Peyer's patch (tissue), 4 donors: Measurements from ENCODE around the gene ZNF101. TPM values are rescaled to one million over a fixed set of nuclear protein-coding genes. Genes with fewer than 3 reads are reported as not detected.
"Not testable (repeated sequence)": the region's sequence is repeated elsewhere in the genome, so short reads cannot be mapped to it uniquely, and the experiment has no call there.

ENCODE experiments used
- DNase-seq, 3 donors: peaks; one replicate each; pipeline ENCODE4 v3.0.0-alpha.2; 2017 to 2019
- H3K27ac ChIP-seq, 4 donors: fragments of 200-600 bp; sonication (generic); one replicate each; pipeline ENCODE4 v1.5.1; 2016 to 2019
- H3K27me3 ChIP-seq, 2 donors: fragments of 200-600 bp; sonication (generic); one replicate each; pipeline ENCODE4 v1.5.1; 2019
- H3K36me3 ChIP-seq, 3 donors: fragments of 200-600 bp; sonication (generic); one replicate each; pipeline ENCODE4 v1.5.1; 2016 to 2019
- H3K4me1 ChIP-seq, 4 donors: fragments of 200-600 bp; sonication (generic); one replicate each; pipeline ENCODE4 v1.5.1; 2016 to 2019
- H3K4me3 ChIP-seq, 4 donors: fragments of 200-600 bp; sonication (generic); 1 replicate in 3 of 4; 2 replicates in 1 of 4; pipeline ENCODE4 v1.5.1; 2016 to 2019; ENCODE audit warnings: mild to moderate bottlenecking in 1 of 4
- H3K9me3 ChIP-seq, 4 donors: fragments of 200-600 bp; sonication (generic); one replicate each; pipeline ENCODE4 v1.5.1; 2016 to 2019; ENCODE audit warnings: mild to moderate bottlenecking in 1 of 4
- CTCF ChIP-seq, 6 experiments: fragments of 450-650 bp in 4 of 6; fragments of 200-600 bp in 2 of 6; sonication (generic) in 1 of 6; IDR thresholded peaks; one replicate each; pipeline ENCODE4 v1.5.1; 2017 to 2019; ENCODE audit warnings: antibody characterized with exemption in 6 of 6, mild to moderate bottlenecking in 3 of 6, moderate library complexity in 1 of 6
- POLR2A ChIP-seq, 2 donors: fragments of 450-650 bp; IDR thresholded peaks; one replicate each; pipeline ENCODE4 v1.5.1; 2017; ENCODE audit warnings: antibody characterized with exemption in 2 of 2, mild to moderate bottlenecking in 2 of 2, moderate library complexity in 2 of 2
- total RNA-seq, 4 donors: library from RNA; depleted of rRNA; stranded (reverse); fragments of >200 nt; gene quantifications; one replicate each; pipeline ENCODE4 v1.1.0, GENCODE V29; 2016

Gene ZNF101
- total RNA-seq, 4 donors from 2014 or later, result 10.1 to 52.8 (median 15.8) TPM

GRCh38 chr19:19661675-19662251, 6.9 kb upstream of the ZNF101 start:
- no peaks in the 10 kb centered on the region for H3K27me3 ChIP-seq
- TF ChIP-seq CTCF (IDR thresholded peaks at IDR 0.05) (no peak), POLR2A (IDR thresholded peaks at IDR 0.05) (no peak)
- H3K4me3 ChIP-seq, result peak overlapping the region in 2 of 4 donors; percentile 13 to 84
- H3K9me3 ChIP-seq, result no peaks in the 10 kb centered on the region
- peaks cover 0 to 22% (median 8%) of the 10 kb centered on the region in 4 donors for H3K4me1 ChIP-seq
- H3K27ac ChIP-seq, result peak overlapping the region in 3 of 4 donors; percentile 19 to 96 (median 95)
- H3K36me3 ChIP-seq, result peaks cover 0 to 37% (median 0%) of the 10 kb centered on the region in 3 donors
- DNase-seq, result peak in 2 of 3 donors; percentile 65 to 70

- peak overlapping the region in 3 of 4 donors; percentile 95 to 96 (median 96) for H3K27ac ChIP-seq
- H3K9me3 ChIP-seq, result no peaks in the 10 kb centered on the region
- H3K27me3 ChIP-seq, result no peaks in the 10 kb centered on the region
- peaks cover 0 to 32% (median 0%) of the 10 kb centered on the region in 3 donors for H3K36me3 ChIP-seq
- peak in 1 of 3 donors; percentile 43 for DNase-seq
- TF ChIP-seq CTCF (IDR thresholded peaks at IDR 0.05) (no peak), POLR2A (IDR thresholded peaks at IDR 0.05) (no peak)
- H3K4me1 ChIP-seq, result peaks cover 0 to 22% (median 9%) of the 10 kb centered on the region in 4 donors
- peak overlapping the region; percentile 13 to 89 (median 80) for H3K4me3 ChIP-seq
These were observed 6.3 kb upstream of the ZNF101 start for GRCh38 chr19:19662344-19662743.

DNA sequence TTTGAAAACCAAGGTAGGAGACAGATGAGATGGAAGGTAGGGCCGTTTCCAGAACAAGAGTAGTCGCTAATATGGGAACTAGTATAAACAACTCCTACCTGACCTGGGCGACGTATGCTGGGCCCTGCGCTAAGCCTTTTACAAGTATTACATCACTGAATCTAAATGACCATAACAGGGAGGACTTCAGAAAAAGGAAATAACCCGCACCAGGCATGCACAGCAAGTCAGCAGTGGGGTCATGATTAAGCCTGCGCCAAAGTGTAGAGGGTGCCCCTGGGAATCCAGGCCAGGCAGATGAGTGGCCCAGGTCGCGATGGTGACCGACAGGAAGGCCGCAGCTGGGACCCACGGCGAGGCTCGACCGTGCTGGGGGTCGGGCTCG, 5.8 kb upstream of the ZNF101 start:
- no peaks in the 10 kb centered on the region for H3K9me3 ChIP-seq
- peak overlapping the region; percentile 94 to 96 (median 96) for H3K27ac ChIP-seq
- peaks cover 0 to 26% (median 0%) of the 10 kb centered on the region in 3 donors for H3K36me3 ChIP-seq
- H3K27me3 ChIP-seq, result no peaks in the 10 kb centered on the region
- peaks cover 0 to 22% (median 12%) of the 10 kb centered on the region in 4 donors for H3K4me1 ChIP-seq
- H3K4me3 ChIP-seq, result peak overlapping the region; percentile 76 to 93 (median 86)
- DNase-seq, result no peak
- TF ChIP-seq CTCF (IDR thresholded peaks at IDR 0.05) (no peak), POLR2A (IDR thresholded peaks at IDR 0.05) (no peak)

DNA sequence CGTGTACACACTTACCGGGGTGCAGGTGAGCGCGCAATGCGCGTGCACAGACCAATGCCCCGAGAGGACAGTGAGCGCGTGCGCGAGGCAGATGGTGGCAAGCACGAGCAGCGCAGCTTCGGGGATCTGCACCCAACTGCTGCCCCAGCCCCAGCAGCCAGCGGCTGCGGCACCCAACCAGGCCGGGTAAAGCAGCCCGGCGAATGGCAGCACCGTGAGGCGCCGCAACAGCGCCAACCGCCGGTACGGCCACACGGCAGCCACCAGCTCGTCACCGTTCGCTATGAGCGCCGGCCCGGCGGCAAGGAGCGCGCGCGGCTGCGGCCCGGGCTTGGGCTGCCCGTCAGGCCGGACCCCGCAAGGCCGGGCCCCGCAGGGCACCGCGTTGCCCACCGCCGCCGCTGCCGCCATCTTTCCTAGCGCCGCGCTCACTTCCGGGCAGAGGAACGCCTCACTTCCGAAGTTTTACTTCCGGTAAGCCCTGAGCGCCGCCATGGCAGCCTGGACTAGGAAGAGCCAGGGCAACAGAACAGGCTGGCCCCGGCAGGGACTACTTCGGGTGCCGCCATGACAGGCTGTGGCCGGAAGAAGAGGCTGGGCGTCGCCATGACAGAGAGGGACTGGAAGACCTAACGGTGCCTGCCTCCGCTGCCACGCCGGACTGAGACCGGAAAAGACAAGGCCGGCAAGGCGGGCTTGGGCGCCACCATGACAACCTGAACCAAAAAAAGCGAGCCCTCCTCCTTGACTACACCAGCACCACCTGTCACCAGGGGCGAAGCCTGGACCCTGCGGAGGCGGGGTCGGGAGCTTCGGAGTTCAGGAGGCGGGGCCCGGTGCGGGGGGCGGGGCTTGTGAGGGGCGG, 5.2 kb upstream of the ZNF101 start, which contains the start of gene ATP13A1:
Gene ATP13A1, minus strand, starts transcription at position 421 of the 865 bp plus-strand sequence. Its CDS starts 10 bp downstream, at position 411.
- H3K36me3 ChIP-seq, result peaks cover 0 to 20% (median 0%) of the 10 kb centered on the region in 3 donors
- no peaks in the 10 kb centered on the region for H3K9me3 ChIP-seq
- H3K4me3 ChIP-seq, result peak within 1 kb of the TSS; percentile 76 to 93 (median 86)
- H3K27me3 ChIP-seq, result no peaks in the 10 kb centered on the region
- peak; percentile 55 to 80 for TF ChIP-seq POLR2A (IDR thresholded peaks at IDR 0.05)
- TF ChIP-seq CTCF (IDR thresholded peaks at IDR 0.05), result peak in 3 of 6 experiments; percentile 44 to 53 (median 46)
- DNase-seq, result peak; percentile 95 to 98 (median 96)
- H3K27ac ChIP-seq, result peak within 1 kb of the TSS; percentile 94 to 96 (median 96)
- peaks cover 0 to 22% (median 12%) of the 10 kb centered on the region in 4 donors for H3K4me1 ChIP-seq

DNA sequence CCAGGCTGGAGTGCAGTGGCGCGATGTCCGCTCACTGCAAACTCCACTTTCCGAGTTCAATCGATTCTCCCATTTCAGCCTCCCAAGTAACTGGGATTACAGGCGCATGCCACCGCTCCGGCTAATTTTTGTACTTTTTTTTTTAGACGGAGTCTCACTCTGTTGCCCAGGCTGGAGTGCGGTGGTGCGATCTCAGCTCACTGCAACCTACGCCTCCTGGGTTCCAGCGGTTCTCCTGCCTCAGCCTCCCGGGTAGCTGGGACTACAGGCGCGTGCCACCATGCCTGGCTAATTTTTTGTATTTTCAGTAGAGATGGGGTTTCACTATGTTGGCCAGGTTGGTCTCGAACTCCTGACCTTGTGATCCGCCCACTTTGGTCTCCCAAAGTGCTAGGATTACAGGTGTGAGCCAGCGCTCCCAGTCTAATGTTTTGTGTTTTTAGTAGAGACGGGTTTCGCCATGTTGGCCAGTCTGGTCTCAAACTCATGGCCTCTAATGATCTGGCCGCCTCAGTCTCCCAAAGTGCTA, 3.2 kb upstream of the ZNF101 start:
- not testable (repeated sequence) for H3K36me3 ChIP-seq, H3K9me3 ChIP-seq, H3K27me3 ChIP-seq
- Histone ChIP-seq H3K27ac (peak overlapping the region in 1 of 4 donors; percentile 98), H3K4me1 (peaks cover 0 to 27% (median 12%) of the 10 kb centered on the region in 4 donors), H3K4me3 (peak overlapping the region in 1 of 4 donors; percentile 94)
- DNase-seq, result peak in 1 of 3 donors; percentile 42
